ENCODE measurements around the gene SHB.

Gene SHB

GRCh38 chr9:38016375-38017135 is 52.5 kb downstream of the SHB start:
- no peak for TF ChIP-seq CTCF (IDR thresholded peaks at IDR 0.05; ENCODE audit: extremely low read depth, missing control alignments)
- DNase-seq (ENCODE audit: low spot score) = no peak

GRCh38 chr9:38015906-38016305 is 53.1 kb downstream of the SHB start:
- DNase-seq (ENCODE audit: low spot score) = no peak
- TF ChIP-seq CTCF (IDR thresholded peaks at IDR 0.05; ENCODE audit: extremely low read depth, missing control alignments) = no peak

- no peak for DNase-seq (ENCODE audit: low spot score)
- no peak for TF ChIP-seq CTCF (IDR thresholded peaks at IDR 0.05; ENCODE audit: extremely low read depth, missing control alignments)
Observed at GRCh38 chr9:38015266-38015665, 53.8 kb downstream of the SHB start.

GRCh38 chr9:38012767-38013450 is 56.1 kb downstream of the SHB start:
- no peak for TF ChIP-seq CTCF (IDR thresholded peaks at IDR 0.05; ENCODE audit: extremely low read depth, missing control alignments)
- DNase-seq (ENCODE audit: low spot score) = no peak

- DNase-seq (ENCODE audit: low spot score) = no peak
- no peak for TF ChIP-seq CTCF (IDR thresholded peaks at IDR 0.05; ENCODE audit: extremely low read depth, missing control alignments)
Observed at GRCh38 chr9:38011991-38012390, 57.0 kb downstream of the SHB start.

GRCh38 chr9:38010918-38011704 is 57.9 kb downstream of the SHB start:
- no peak for DNase-seq (ENCODE audit: low spot score)
- no peak for TF ChIP-seq CTCF (IDR thresholded peaks at IDR 0.05; ENCODE audit: extremely low read depth, missing control alignments)

- DNase-seq (ENCODE audit: low spot score) = no peak
- TF ChIP-seq CTCF (IDR thresholded peaks at IDR 0.05; ENCODE audit: extremely low read depth, missing control alignments) = no peak
Observed at GRCh38 chr9:38009990-38010389, 59.0 kb downstream of the SHB start.
